ENCODE measurements around the gene FCHSD1. TPM values are rescaled to one million over a fixed set of nuclear protein-coding genes. Genes with fewer than 3 reads are reported as not detected.

Gene FCHSD1
- total and polyA plus RNA-seq, 2 donors, result 11.1 to 29.8 TPM

GRCh38 chr5:141603923-141604717, 47.1 kb downstream of the FCHSD1 start:
- Histone ChIP-seq H3K9me3 (ENCODE audit: control insufficient read depth in 2 of 2, insufficient read depth in 1 of 2, low read length in 1 of 2) (no peaks in the 10 kb centered on the region), H3K4me1 (ENCODE audit: control insufficient read depth in 2 of 2, insufficient read depth in 2 of 2, low read length in 2 of 2) (peaks cover 25 to 47% of the 10 kb centered on the region in 2 donors), H3K27me3 (ENCODE audit: control insufficient read depth in 2 of 2, insufficient read depth in 1 of 2, low read length in 1 of 2) (no peaks in the 10 kb centered on the region), H3K36me3 (ENCODE audit: control insufficient read depth in 2 of 2, insufficient read depth in 2 of 2, low read length in 1 of 2) (no peaks in the 10 kb centered on the region), H3K4me3 (ENCODE audit: low read length in 2 of 2) (no peak overlapping the region), H3K27ac (ENCODE audit: low read depth in 1 of 2, low read length in 1 of 2) (peak overlapping the region; percentile 77 to 95)
- peak in 1 of 9 donors; percentile 65 for DNase-seq (ENCODE audit: low read depth in 6 of 9, low spot score in 9 of 9)
- 75% methylated on average over 6 of the region's 6 CpGs for WGBS

- Histone ChIP-seq H3K9me3 (ENCODE audit: control insufficient read depth in 2 of 2, insufficient read depth in 1 of 2, low read length in 1 of 2) (no peaks in the 10 kb centered on the region), H3K4me3 (ENCODE audit: low read length in 2 of 2) (no peak overlapping the region), H3K27me3 (ENCODE audit: control insufficient read depth in 2 of 2, insufficient read depth in 1 of 2, low read length in 1 of 2) (no peaks in the 10 kb centered on the region), H3K27ac (ENCODE audit: low read depth in 1 of 2, low read length in 1 of 2) (peak overlapping the region; percentile 42 to 58), H3K4me1 (ENCODE audit: control insufficient read depth in 2 of 2, insufficient read depth in 2 of 2, low read length in 2 of 2) (peaks cover 21 to 42% of the 10 kb centered on the region in 2 donors), H3K36me3 (ENCODE audit: control insufficient read depth in 2 of 2, insufficient read depth in 2 of 2, low read length in 1 of 2) (no peaks in the 10 kb centered on the region)
- WGBS, result 9% methylated on average over 1 of the region's 1 CpG
- DNase-seq (ENCODE audit: low read depth in 6 of 9, low spot score in 9 of 9), result peak in 1 of 9 donors; percentile 47
Observed at GRCh38 chr5:141602606-141603005, 48.6 kb downstream of the FCHSD1 start.

- H3K27me3 ChIP-seq (ENCODE audit: control insufficient read depth in 2 of 2, insufficient read depth in 1 of 2, low read length in 1 of 2), result no peaks in the 10 kb centered on the region
- H3K9me3 ChIP-seq (ENCODE audit: control insufficient read depth in 2 of 2, insufficient read depth in 1 of 2, low read length in 1 of 2), result no peaks in the 10 kb centered on the region
- 94% methylated on average over 3 of the region's 3 CpGs for WGBS
- peaks cover 15 to 27% of the 10 kb centered on the region in 2 donors for H3K4me1 ChIP-seq (ENCODE audit: control insufficient read depth in 2 of 2, insufficient read depth in 2 of 2, low read length in 2 of 2)
- no peak overlapping the region for H3K4me3 ChIP-seq (ENCODE audit: low read length in 2 of 2)
- H3K36me3 ChIP-seq (ENCODE audit: control insufficient read depth in 2 of 2, insufficient read depth in 2 of 2, low read length in 1 of 2), result peaks cover 3 to 6% of the 10 kb centered on the region in 2 donors
- no peak overlapping the region for H3K27ac ChIP-seq (ENCODE audit: low read depth in 1 of 2, low read length in 1 of 2)
- no peak for DNase-seq (ENCODE audit: low read depth in 6 of 9, low spot score in 9 of 9)
Observed at GRCh38 chr5:141598391-141599345, 52.5 kb downstream of the FCHSD1 start.

- H3K9me3 ChIP-seq (ENCODE audit: control insufficient read depth in 2 of 2, insufficient read depth in 1 of 2, low read length in 1 of 2), result no peaks in the 10 kb centered on the region
- H3K27ac ChIP-seq (ENCODE audit: low read depth in 1 of 2, low read length in 1 of 2), result peak overlapping the region in 1 of 2 donors; percentile 24
- H3K27me3 ChIP-seq (ENCODE audit: control insufficient read depth in 2 of 2, insufficient read depth in 1 of 2, low read length in 1 of 2), result no peaks in the 10 kb centered on the region
- no peak overlapping the region for H3K4me3 ChIP-seq (ENCODE audit: low read length in 2 of 2)
- DNase-seq (ENCODE audit: low read depth in 6 of 9, low spot score in 9 of 9), result no peak
- peaks cover 3 to 9% of the 10 kb centered on the region in 2 donors for H3K36me3 ChIP-seq (ENCODE audit: control insufficient read depth in 2 of 2, insufficient read depth in 2 of 2, low read length in 1 of 2)
- 98% methylated on average over 2 of the region's 2 CpGs for WGBS
- H3K4me1 ChIP-seq (ENCODE audit: control insufficient read depth in 2 of 2, insufficient read depth in 2 of 2, low read length in 2 of 2), result peaks cover 11 to 21% of the 10 kb centered on the region in 2 donors
Observed at GRCh38 chr5:141597814-141598213, 53.4 kb downstream of the FCHSD1 start.

- peaks cover 9 to 18% of the 10 kb centered on the region in 2 donors for H3K4me1 ChIP-seq (ENCODE audit: control insufficient read depth in 2 of 2, insufficient read depth in 2 of 2, low read length in 2 of 2)
- H3K9me3 ChIP-seq (ENCODE audit: control insufficient read depth in 2 of 2, insufficient read depth in 1 of 2, low read length in 1 of 2), result no peaks in the 10 kb centered on the region
- 90% methylated on average over 2 of the region's 2 CpGs for WGBS
Observed at GRCh38 chr5:141597394-141597793, 53.8 kb downstream of the FCHSD1 start.

GRCh38 chr5:141596867-141597266, 54.4 kb downstream of the FCHSD1 start:
- H3K9me3 ChIP-seq (ENCODE audit: control insufficient read depth in 2 of 2, insufficient read depth in 1 of 2, low read length in 1 of 2), result no peaks in the 10 kb centered on the region
- no peak overlapping the region for H3K4me3 ChIP-seq (ENCODE audit: low read length in 2 of 2)
- peaks cover 4 to 13% of the 10 kb centered on the region in 2 donors for H3K4me1 ChIP-seq (ENCODE audit: control insufficient read depth in 2 of 2, insufficient read depth in 2 of 2, low read length in 2 of 2)
- H3K36me3 ChIP-seq (ENCODE audit: control insufficient read depth in 2 of 2, insufficient read depth in 2 of 2, low read length in 1 of 2), result peaks cover 3 to 9% of the 10 kb centered on the region in 2 donors
- no peaks in the 10 kb centered on the region for H3K27me3 ChIP-seq (ENCODE audit: control insufficient read depth in 2 of 2, insufficient read depth in 1 of 2, low read length in 1 of 2)
- DNase-seq (ENCODE audit: low read depth in 6 of 9, low spot score in 9 of 9), result no peak
- H3K27ac ChIP-seq (ENCODE audit: low read depth in 1 of 2, low read length in 1 of 2), result no peak overlapping the region
- WGBS, result 96% methylated on average over 1 of the region's 1 CpG

More at GRCh38 chr5:141597394-141597793, 53.8 kb downstream of the FCHSD1 start:
- H3K27ac ChIP-seq (ENCODE audit: low read depth in 1 of 2, low read length in 1 of 2), result peak overlapping the region in 1 of 2 donors; percentile 24
- H3K27me3 ChIP-seq (ENCODE audit: control insufficient read depth in 2 of 2, insufficient read depth in 1 of 2, low read length in 1 of 2), result no peaks in the 10 kb centered on the region
- no peak for DNase-seq (ENCODE audit: low read depth in 6 of 9, low spot score in 9 of 9)
- peaks cover 3 to 9% of the 10 kb centered on the region in 2 donors for H3K36me3 ChIP-seq (ENCODE audit: control insufficient read depth in 2 of 2, insufficient read depth in 2 of 2, low read length in 1 of 2)
- no peak overlapping the region for H3K4me3 ChIP-seq (ENCODE audit: low read length in 2 of 2)

- WGBS, result 87% methylated on average over 2 of the region's 2 CpGs
- Histone ChIP-seq H3K4me3 (ENCODE audit: low read length in 2 of 2) (no peak overlapping the region), H3K9me3 (ENCODE audit: control insufficient read depth in 2 of 2, insufficient read depth in 1 of 2, low read length in 1 of 2) (no peaks in the 10 kb centered on the region), H3K27me3 (ENCODE audit: control insufficient read depth in 2 of 2, insufficient read depth in 1 of 2, low read length in 1 of 2) (no peaks in the 10 kb centered on the region), H3K27ac (ENCODE audit: low read depth in 1 of 2, low read length in 1 of 2) (no peak overlapping the region), H3K4me1 (ENCODE audit: control insufficient read depth in 2 of 2, insufficient read depth in 2 of 2, low read length in 2 of 2) (peaks cover 0 to 3% of the 10 kb centered on the region in 2 donors), H3K36me3 (ENCODE audit: control insufficient read depth in 2 of 2, insufficient read depth in 2 of 2, low read length in 1 of 2) (peaks cover 10 to 42% of the 10 kb centered on the region in 2 donors)
- DNase-seq (ENCODE audit: low read depth in 6 of 9, low spot score in 9 of 9), result no peak
Observed at GRCh38 chr5:141590127-141590526, 61.1 kb downstream of the FCHSD1 start.
